Colonic mucosa (tissue), 4 donors: ENCODE measurements around the gene EMD. TPM values are rescaled to one million over a fixed set of nuclear protein-coding genes. Genes with fewer than 3 reads are reported as not detected.
"Not testable (repeated sequence)": the region's sequence is repeated elsewhere in the genome, so short reads cannot be mapped to it uniquely, and the experiment has no call there.

Experiments used
- DNase-seq: peaks from one replicate; pipeline ENCODE4 v3.0.0-alpha.2; 2020
- H3K27ac ChIP-seq: fragments of 200-600 bp; one replicate; pipeline ENCODE4 v1.8.0; 2021
- H3K27me3 ChIP-seq: fragments of 200-600 bp; one replicate; pipeline ENCODE4 v1.8.0; 2021
- H3K36me3 ChIP-seq: fragments of 200-600 bp; one replicate; pipeline ENCODE4 v1.8.0; 2021
- H3K4me1 ChIP-seq: fragments of 200-600 bp; one replicate; pipeline ENCODE4 v1.8.0; 2021; ENCODE audit warnings: mild to moderate bottlenecking
- H3K4me3 ChIP-seq: fragments of 200-600 bp; one replicate; pipeline ENCODE4 v1.8.0; 2021
- H3K9ac ChIP-seq, 2 donors: one replicate each; pipeline ENCODE4 v1.7.0; 2013; ENCODE audit warnings: control low read depth in 2 of 2, low read depth in 2 of 2, low read length in 2 of 2
- H3K9me3 ChIP-seq: fragments of 200-600 bp; one replicate; pipeline ENCODE4 v1.8.0; 2021
- intact Hi-C: fragments of 100-400 bp; cut with DNase I; formaldehyde crosslinking; loops from one replicate; pipeline ENCODE4 v1.14.1; 2022
- total RNA-seq, 2 donors: library from RNA; stranded (reverse); fragmentation: NEBNext Ultra II Directional in 1 of 2; extraction: Animal tissue kit (Norgen Biotek cat#: 25700) in 1 of 2; gene quantifications; one replicate each; pipeline ENCODE4 v1.2.1, GENCODE V29; 2021
- TF ChIP-seq, protein P1 (sequence below): fragments of 200-600 bp; IDR thresholded peaks from one replicate; pipeline ENCODE4 v1.8.0; 2022; ENCODE audit warnings: antibody characterized with exemption, mild to moderate bottlenecking
- donor health status: healthy.
- donor health status: DM: no; HTN: no; CAD: no.
- donor health status: DM: no; HTN: no; CAD: no.

The EMD gene
- total RNA-seq, 2 donors from 2014 or later = 44.4 to 49.1 TPM

DNA sequence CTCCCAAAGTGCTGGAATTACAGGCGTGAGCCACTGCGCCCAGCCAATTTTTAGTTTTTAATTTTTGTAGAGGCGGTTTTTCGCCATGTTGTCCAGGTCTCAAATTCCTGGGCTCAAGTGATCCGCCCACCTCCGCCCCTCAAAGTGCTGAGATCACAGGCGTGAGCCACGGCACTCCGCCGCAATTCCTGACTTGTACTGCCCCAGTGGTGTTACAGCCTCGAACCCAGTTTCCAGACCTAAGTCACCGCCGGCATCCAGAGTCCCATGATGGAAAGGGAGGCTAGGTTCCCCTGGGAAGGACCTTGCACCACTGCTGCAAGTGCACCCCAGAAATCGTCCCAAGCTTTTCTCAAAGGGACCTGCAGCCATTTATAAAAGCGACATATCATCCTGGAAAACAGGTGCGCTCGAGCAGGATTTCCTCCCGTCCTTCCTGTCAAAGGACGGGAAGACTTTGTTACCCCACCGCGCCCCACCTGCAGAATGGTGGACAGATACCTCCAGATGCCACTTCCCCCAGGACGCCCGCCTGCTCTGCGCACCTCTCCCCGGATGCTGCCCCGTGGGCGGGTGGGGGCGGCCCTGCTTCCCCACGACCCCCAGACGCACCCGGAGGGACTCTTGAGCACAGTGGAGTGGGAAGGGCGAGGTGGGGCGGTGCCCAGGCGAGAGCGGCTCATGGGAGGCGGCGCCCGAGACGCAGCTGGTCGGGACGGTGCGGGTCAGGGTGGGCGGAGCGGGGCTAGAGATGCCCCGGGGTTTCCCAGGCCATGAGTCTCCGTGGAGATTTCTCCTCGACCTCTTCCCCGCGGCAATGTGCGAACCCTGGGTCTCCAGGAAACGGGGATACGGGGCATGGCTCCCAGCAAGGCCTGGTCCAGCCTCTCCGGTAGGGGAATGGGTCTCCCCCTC, 18.1 kb downstream of the EMD start:
- intact Hi-C loops = no loop called here
- H3K27me3 ChIP-seq = no peaks in the 10 kb centered on the region
- DNase-seq = peak; percentile 80
- peak overlapping the region; percentile 63 for H3K4me3 ChIP-seq
- H3K4me1 ChIP-seq = no peaks in the 10 kb centered on the region
- H3K36me3 ChIP-seq = no peaks in the 10 kb centered on the region
- no peaks in the 10 kb centered on the region for H3K9me3 ChIP-seq
- H3K9ac ChIP-seq = peak overlapping the region; percentile 80 to 98
- TF ChIP-seq, protein P1, sequence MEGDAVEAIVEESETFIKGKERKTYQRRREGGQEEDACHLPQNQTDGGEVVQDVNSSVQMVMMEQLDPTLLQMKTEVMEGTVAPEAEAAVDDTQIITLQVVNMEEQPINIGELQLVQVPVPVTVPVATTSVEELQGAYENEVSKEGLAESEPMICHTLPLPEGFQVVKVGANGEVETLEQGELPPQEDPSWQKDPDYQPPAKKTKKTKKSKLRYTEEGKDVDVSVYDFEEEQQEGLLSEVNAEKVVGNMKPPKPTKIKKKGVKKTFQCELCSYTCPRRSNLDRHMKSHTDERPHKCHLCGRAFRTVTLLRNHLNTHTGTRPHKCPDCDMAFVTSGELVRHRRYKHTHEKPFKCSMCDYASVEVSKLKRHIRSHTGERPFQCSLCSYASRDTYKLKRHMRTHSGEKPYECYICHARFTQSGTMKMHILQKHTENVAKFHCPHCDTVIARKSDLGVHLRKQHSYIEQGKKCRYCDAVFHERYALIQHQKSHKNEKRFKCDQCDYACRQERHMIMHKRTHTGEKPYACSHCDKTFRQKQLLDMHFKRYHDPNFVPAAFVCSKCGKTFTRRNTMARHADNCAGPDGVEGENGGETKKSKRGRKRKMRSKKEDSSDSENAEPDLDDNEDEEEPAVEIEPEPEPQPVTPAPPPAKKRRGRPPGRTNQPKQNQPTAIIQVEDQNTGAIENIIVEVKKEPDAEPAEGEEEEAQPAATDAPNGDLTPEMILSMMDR = no peak
- H3K27ac ChIP-seq = peak overlapping the region; percentile 96

DNA sequence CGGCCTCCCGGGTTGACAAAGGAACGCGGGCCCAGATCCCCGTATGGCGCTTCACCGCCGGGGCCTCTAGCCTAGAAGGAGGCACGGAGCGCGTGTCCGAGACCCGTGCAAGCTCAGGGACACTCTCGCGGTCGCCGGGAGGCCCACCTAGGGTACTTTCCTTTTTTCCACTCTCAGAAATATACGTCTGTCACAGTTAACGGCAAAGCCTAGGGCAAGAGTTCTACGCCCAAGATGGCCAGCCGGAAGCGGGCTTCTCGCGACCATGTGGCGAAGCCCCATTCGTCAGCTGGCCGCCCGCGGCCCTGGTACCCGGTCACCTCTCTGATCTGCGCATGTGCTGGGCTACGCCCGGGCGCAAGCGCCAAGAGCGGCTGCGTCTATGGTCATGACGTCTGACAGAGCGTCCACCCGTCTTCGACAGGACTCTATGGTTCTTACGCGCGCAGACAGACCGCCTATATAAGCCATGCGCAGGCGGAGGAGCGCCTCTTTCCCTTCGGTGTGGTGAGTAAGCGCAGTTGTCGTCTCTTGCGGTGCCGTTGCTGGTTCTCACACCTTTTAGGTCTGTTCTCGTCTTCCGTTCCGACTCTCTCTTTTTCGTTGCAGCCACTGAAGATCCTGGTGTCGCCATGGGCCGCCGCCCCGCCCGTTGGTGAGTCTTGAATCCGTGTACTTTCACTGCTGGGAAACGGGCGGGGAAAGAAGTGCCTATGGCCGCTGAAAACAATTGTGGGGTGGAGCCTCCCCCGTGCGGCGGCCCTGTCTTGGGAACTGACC, 19.0 kb downstream of the EMD start, which contains the start of gene RPL10:
RPL10 (plus strand) TSS at position 490 of the 780 bp plus-strand sequence; CDS start at position 633, 143 bp downstream.
- TF ChIP-seq, protein P1 = no peak
- Histone ChIP-seq H3K36me3 (no peaks in the 10 kb centered on the region), H3K27me3 (no peaks in the 10 kb centered on the region), H3K4me1 (no peaks in the 10 kb centered on the region), H3K9ac (peak within 1 kb of the TSS; percentile 80 to 98), H3K9me3 (no peaks in the 10 kb centered on the region), H3K27ac (peak within 1 kb of the TSS; percentile 96), H3K4me3 (peak within 1 kb of the TSS; percentile 63)
- intact Hi-C loops = no loop called here
- peak; percentile 91 for DNase-seq

DNA sequence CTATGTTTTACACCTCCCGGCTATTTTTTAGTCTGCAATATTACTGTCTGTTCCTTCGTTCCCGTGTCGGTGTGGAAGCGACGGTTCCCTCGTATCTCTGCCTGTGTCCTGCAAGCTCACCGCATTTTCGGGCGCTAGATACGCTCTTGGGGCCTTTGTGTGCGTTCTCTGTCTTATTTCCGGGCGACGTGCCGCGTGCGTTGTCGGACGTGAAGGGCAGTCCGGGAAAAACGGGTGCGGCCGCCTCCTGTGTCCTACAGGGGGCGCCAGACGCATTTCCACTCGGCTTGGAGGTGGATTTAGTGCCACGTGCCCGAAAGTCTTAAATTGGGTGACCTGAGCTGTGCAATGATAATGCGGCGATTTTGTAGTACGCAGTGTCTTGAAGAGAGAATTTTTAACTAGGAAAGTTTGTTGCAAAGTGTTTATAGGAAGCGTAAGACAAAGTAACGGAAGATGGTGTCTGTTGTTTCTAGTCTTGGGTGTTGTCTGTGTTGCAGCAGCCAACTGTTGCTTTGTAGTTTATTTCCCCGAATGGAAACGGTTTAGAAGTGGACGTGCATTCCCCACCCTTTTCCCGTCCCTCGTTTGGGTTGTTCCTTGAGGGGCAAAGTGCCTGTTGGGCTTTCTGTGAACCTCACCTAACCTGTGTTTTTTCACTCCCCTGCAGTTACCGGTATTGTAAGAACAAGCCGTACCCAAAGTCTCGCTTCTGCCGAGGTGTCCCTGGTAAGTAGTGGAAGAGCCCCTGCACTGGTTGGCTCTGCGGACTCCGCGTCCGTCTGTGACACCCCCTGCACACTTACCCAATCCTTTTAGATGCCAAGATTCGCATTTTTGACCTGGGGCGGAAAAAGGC, 19.8 kb downstream of the EMD start:
- intact Hi-C loops = no loop called here

DNA sequence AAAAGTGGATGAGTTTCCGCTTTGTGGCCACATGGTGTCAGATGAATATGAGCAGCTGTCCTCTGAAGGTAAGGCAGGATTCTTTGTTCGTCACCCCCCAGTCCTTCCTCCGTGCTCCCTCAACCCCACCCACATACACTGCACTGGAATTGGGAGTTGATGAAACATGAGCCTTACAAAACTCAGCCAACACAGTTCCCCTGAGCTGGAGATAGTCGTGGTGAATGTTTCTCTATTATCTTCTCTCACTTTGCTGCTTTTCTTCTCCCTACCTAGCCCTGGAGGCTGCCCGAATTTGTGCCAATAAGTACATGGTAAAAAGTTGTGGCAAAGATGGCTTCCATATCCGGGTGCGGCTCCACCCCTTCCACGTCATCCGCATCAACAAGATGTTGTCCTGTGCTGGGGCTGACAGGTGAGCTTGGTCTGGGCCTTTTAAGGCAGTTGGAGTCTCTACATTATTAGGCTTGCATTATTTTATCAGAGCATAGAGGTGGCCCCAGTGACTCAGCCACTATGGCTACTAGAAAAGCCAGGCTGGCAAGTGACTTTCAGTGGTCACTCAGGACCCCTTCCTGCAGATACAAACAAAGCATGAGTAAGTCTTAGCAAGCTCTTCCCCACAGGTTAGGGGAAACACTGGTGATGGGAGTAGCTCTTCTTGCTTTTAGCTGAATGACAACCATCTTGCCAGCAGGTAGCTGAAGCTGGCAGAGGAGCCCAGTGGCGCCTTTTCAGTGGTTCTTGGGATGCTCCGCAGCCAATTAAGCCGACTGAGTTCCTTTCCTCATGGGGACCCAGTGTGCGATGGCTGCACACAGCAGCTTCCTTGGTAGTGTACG, 20.7 kb downstream of the EMD start:
- no peaks in the 10 kb centered on the region for H3K4me1 ChIP-seq
- TF ChIP-seq, protein P1 = no peak
- H3K9ac ChIP-seq = peak overlapping the region in 1 of 2 donors; percentile 98
- H3K4me3 ChIP-seq = peak overlapping the region; percentile 63
- DNase-seq = no peak
- no peaks in the 10 kb centered on the region for H3K27me3 ChIP-seq
- intact Hi-C loops = loop anchor here (5.0 kb wide), 1 partner anchor 133 kb away; no protein-coding TSS in a partner anchor
- no peaks in the 10 kb centered on the region for H3K36me3 ChIP-seq
- H3K9me3 ChIP-seq = no peaks in the 10 kb centered on the region
- H3K27ac ChIP-seq = peak overlapping the region; percentile 96

More for the DNA sequence above, 19.8 kb downstream of the EMD start:
- no peaks in the 10 kb centered on the region for H3K36me3 ChIP-seq
- DNase-seq = peak; percentile 88
- peak overlapping the region; percentile 56 to 98 for H3K9ac ChIP-seq
- TF ChIP-seq, protein P1 = peak; percentile 79
- no peaks in the 10 kb centered on the region for H3K4me1 ChIP-seq
- H3K27ac ChIP-seq = peak overlapping the region; percentile 96
- peak overlapping the region; percentile 63 for H3K4me3 ChIP-seq
- no peaks in the 10 kb centered on the region for H3K9me3 ChIP-seq
- no peaks in the 10 kb centered on the region for H3K27me3 ChIP-seq

DNA sequence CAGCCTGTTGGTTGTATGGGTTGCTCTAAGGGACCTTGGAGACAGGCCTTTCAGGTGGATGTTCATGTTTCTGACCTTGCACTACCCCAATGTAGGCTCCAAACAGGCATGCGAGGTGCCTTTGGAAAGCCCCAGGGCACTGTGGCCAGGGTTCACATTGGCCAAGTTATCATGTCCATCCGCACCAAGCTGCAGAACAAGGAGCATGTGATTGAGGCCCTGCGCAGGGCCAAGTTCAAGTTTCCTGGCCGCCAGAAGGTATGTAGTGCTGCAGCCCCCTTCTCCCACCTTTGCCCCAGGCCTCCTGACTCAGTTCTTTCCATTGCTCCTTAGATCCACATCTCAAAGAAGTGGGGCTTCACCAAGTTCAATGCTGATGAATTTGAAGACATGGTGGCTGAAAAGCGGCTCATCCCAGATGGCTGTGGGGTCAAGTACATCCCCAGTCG, 21.3 kb downstream of the EMD start:
- not testable (repeated sequence) for H3K4me3 ChIP-seq, H3K9ac ChIP-seq

More for the DNA sequence above, 21.3 kb downstream of the EMD start:
- not testable (repeated sequence) for H3K27ac ChIP-seq, H3K27me3 ChIP-seq, H3K4me1 ChIP-seq, H3K9me3 ChIP-seq, H3K36me3 ChIP-seq, DNase-seq
- intact Hi-C loops = loop anchor here (5.0 kb wide), 1 partner anchor 132 kb away; no protein-coding TSS in a partner anchor
